Right lobe of liver (tissue), 6 donors: ENCODE data around the gene OR14A16. TPM values are rescaled to one million over a fixed set of nuclear protein-coding genes. Genes with fewer than 3 reads are reported as not detected.

Experiments
- ATAC-seq, 4 donors: fragments of 200-7000 bp; cut with Tn5 transposase; one replicate each; pipeline ENCODE4 v1.9.1; 2020; ENCODE audit warnings: mild to moderate bottlenecking in 4 of 4, moderate library complexity in 4 of 4
- DNase-seq, 3 donors: peaks; one replicate each; pipeline ENCODE4 v3.0.0-alpha.2; 2020
- H3K27ac ChIP-seq, 3 donors: fragments of 200-600 bp; one replicate each; pipeline ENCODE4 v1.8.0; 2022
- H3K27me3 ChIP-seq, 2 donors: fragments of 200-600 bp; one replicate each; pipeline ENCODE4 v1.8.0; 2022
- H3K36me3 ChIP-seq, 4 donors: fragments of 200-600 bp; sonication (generic) in 1 of 4; one replicate each; pipeline versions ENCODE4 v1.5.1 to v1.8.0; 2017 to 2022; ENCODE audit warnings: control low read depth in 1 of 4
- H3K4me1 ChIP-seq, 4 donors: fragments of 200-600 bp; sonication (generic) in 1 of 4; one replicate each; pipeline versions ENCODE4 v1.5.1 to v1.8.0; 2017 to 2022; ENCODE audit warnings: control low read depth in 1 of 4
- H3K4me3 ChIP-seq, 3 donors: fragments of 200-600 bp; one replicate each; pipeline ENCODE4 v1.8.0; 2022
- H3K9me3 ChIP-seq, 4 donors: fragments of 200-600 bp; sonication (generic) in 1 of 4; one replicate each; pipeline versions ENCODE4 v1.5.1 to v1.8.0; 2017 to 2022; ENCODE audit warnings: control low read depth in 1 of 4
- CTCF ChIP-seq, 4 donors: fragments of 200-600 bp in 3 of 4; fragments of 450-650 bp in 1 of 4; IDR thresholded peaks; one replicate each; pipeline versions ENCODE4 v1.5.1 to v1.8.0; 2016 to 2022; ENCODE audit warnings: antibody characterized with exemption in 4 of 4, mild to moderate bottlenecking in 2 of 4
- POLR2A ChIP-seq: fragments of 450-650 bp; IDR thresholded peaks from one replicate; pipeline ENCODE4 v1.6.1; 2017; ENCODE audit warnings: antibody characterized with exemption, mild to moderate bottlenecking
- WGBS: methylation state at CpG from one replicate; pipeline ENCODE4 v1.1.6; 2018; ENCODE audit warnings: low coverage, low lambda C conversion rate; ENCODE audit not compliant: insufficient coverage; ENCODE audit errors: missing lambda C conversion rate; 5-methylcytosine and 5-hydroxymethylcytosine counted together
- intact Hi-C, 2 donors: fragments of 100-400 bp; cut with DNase I; formaldehyde crosslinking; loops; one replicate each; pipeline versions ENCODE4 v1.11.2 to v1.14.1; 2022
- total RNA-seq, 6 experiments: library from RNA; depleted of rRNA in 2 of 6; stranded (reverse); fragments of >200 nt in 2 of 6; fragmentation: NEBNext Ultra II Directional in 3 of 6; extraction: Animal tissue kit (Norgen Biotek cat#: 25700) in 3 of 6; gene quantifications; one replicate each; pipeline versions ENCODE4 v1.1.0 to v1.2.4, GENCODE V29; 2016 to 2023
- donor health status: DM: no; HTN: yes; CAD: no.
- donor health status: DM: no; HTN: no; CAD: no.
- donor health status: DM: no; HTN: no; CAD: no.
- donor health status: DM: no; HTN: yes; CAD: no.
- donor health status: DM: no; HTN: yes; CAD: no.

The OR14A16 gene
- total RNA-seq, 6 experiments from 2014 or later: not detected

GRCh38 chr1:247825362-247825761 is 1.4 kb upstream of the OR14A16 start:
- no peak overlapping the region for H3K4me3 ChIP-seq
- intact Hi-C loops: no loop called here
- no peak for TF ChIP-seq POLR2A
- no peak for TF ChIP-seq CTCF (IDR thresholded peaks at IDR 0.05)
- DNase-seq (no peak), ATAC-seq (no peak)
- WGBS: 76% methylated on average over 7 of the region's 13 CpGs
- H3K36me3 ChIP-seq: no peaks in the 10 kb centered on the region
- H3K27ac ChIP-seq: no peak overlapping the region
- no peaks in the 10 kb centered on the region for H3K27me3 ChIP-seq
- H3K4me1 ChIP-seq: no peaks in the 10 kb centered on the region
- no peaks in the 10 kb centered on the region for H3K9me3 ChIP-seq

- WGBS: 20% methylated on average over 1 of the region's 2 CpGs
Measured at GRCh38 chr1:247822060-247822459, 1.9 kb downstream of the OR14A16 start.

GRCh38 chr1:247812637-247813036 is 11.3 kb downstream of the OR14A16 start:
- no peak for DNase-seq
- intact Hi-C loops: no loop called here
- 37% methylated on average over 2 of the region's 2 CpGs for WGBS

More at GRCh38 chr1:247822060-247822459, 1.9 kb downstream of the OR14A16 start:
- DNase-seq: no peak
- no peaks in the 10 kb centered on the region for H3K36me3 ChIP-seq
- no peak for TF ChIP-seq POLR2A
- TF ChIP-seq CTCF (IDR thresholded peaks at IDR 0.05): no peak
- intact Hi-C loops: no loop called here
- H3K9me3 ChIP-seq: no peaks in the 10 kb centered on the region
- no peak overlapping the region for H3K27ac ChIP-seq
- no peak for ATAC-seq
- no peaks in the 10 kb centered on the region for H3K27me3 ChIP-seq
- no peaks in the 10 kb centered on the region for H3K4me1 ChIP-seq
- H3K4me3 ChIP-seq: no peak overlapping the region

GRCh38 chr1:247797518-247797917 is 26.4 kb downstream of the OR14A16 start:
- Histone ChIP-seq H3K9me3 (no peaks in the 10 kb centered on the region), H3K27ac (no peak overlapping the region), H3K36me3 (no peaks in the 10 kb centered on the region), H3K4me3 (no peak overlapping the region), H3K4me1 (no peaks in the 10 kb centered on the region), H3K27me3 (no peaks in the 10 kb centered on the region)
- ATAC-seq (no peak), DNase-seq (no peak)
- WGBS: 3% methylated on average over 2 of the region's 2 CpGs
- TF ChIP-seq POLR2A (no peak), CTCF (IDR thresholded peaks at IDR 0.05) (no peak)
- intact Hi-C loops: no loop called here

More at GRCh38 chr1:247812637-247813036, 11.3 kb downstream of the OR14A16 start:
- ATAC-seq: no peak
- Histone ChIP-seq H3K9me3 (no peaks in the 10 kb centered on the region), H3K27me3 (no peaks in the 10 kb centered on the region), H3K4me1 (no peaks in the 10 kb centered on the region), H3K27ac (no peak overlapping the region), H3K4me3 (no peak overlapping the region), H3K36me3 (no peaks in the 10 kb centered on the region)
- TF ChIP-seq CTCF (IDR thresholded peaks at IDR 0.05): no peak
- no peak for TF ChIP-seq POLR2A

- H3K36me3 ChIP-seq: no peaks in the 10 kb centered on the region
- no peak for TF ChIP-seq CTCF (IDR thresholded peaks at IDR 0.05)
- no peak for TF ChIP-seq POLR2A
Measured at GRCh38 chr1:247769603-247770002, 54.3 kb downstream of the OR14A16 start.

More at GRCh38 chr1:247769603-247770002, 54.3 kb downstream of the OR14A16 start:
- Histone ChIP-seq H3K4me1 (no peaks in the 10 kb centered on the region), H3K27ac (no peak overlapping the region), H3K9me3 (no peaks in the 10 kb centered on the region), H3K27me3 (no peaks in the 10 kb centered on the region), H3K4me3 (no peak overlapping the region)
- DNase-seq: no peak
- no peak for ATAC-seq
- intact Hi-C loops: no loop called here
